ENCODE measurements around the gene SOX8. TPM values are rescaled to one million over a fixed set of nuclear protein-coding genes. Genes with fewer than 3 reads are reported as not detected.
"Not testable (repeated sequence)": the region's sequence is repeated elsewhere in the genome, so short reads cannot be mapped to it uniquely, and the experiment has no call there.

SOX8 gene
- total RNA-seq, 2 experiments from 2014 or later: 0.10 to 0.13 TPM

- CTCF ChIA-PET: no interaction called here
- H3K4me1 Mint-ChIP-seq: no peaks in the 10 kb centered on the region
Measured at GRCh38 chr16:1024138-1024537, 42.6 kb downstream of the SOX8 start.

DNA sequence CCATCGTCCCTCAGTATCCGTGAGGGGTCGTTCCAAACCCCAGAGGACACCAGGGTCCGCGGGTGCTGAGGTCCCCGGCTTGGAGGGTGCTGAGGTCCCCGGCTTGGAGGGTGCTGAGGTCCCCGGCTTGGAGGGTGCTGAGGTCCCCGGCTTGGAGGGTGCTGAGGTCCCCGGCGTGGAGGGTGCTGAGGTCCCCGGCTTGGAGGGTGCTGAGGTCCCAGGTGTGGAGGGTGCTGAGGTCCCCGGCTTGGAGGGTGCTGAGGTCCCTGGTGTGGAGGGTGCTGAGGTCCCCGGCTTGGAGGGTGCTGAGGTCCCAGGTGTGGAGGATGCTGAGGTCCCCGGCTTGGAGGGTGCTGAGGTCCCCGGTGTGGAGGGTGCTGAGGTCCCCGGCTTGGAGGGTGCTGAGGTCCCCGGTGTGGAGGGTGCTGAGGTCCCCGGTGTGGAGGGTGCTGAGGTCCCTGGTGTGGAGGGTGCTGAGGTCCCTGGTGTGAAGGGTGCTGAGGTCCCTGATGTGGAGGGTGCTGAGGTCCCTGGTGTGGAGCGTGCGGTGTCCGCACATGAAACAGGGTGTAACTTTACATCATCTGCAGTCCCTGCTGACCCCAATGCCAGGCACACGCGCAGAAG is 43.7 kb downstream of the SOX8 start:
- H3K36me3 Mint-ChIP-seq (ENCODE audit: low read depth); H3K4me3 Mint-ChIP-seq; H3K27me3 Mint-ChIP-seq; H3K27ac Mint-ChIP-seq; POLR2A ChIA-PET; CTCF ChIA-PET; H3K9me3 Mint-ChIP-seq; H3K4me1 Mint-ChIP-seq: not testable (repeated sequence)
- peak; percentile 25 for DNase-seq

More at GRCh38 chr16:1024138-1024537, 42.6 kb downstream of the SOX8 start:
- no peak for DNase-seq
- no peak overlapping the region for H3K4me3 Mint-ChIP-seq
- H3K9me3 Mint-ChIP-seq: no peaks in the 10 kb centered on the region
- no peaks in the 10 kb centered on the region for H3K27me3 Mint-ChIP-seq
- no peak overlapping the region for H3K27ac Mint-ChIP-seq
- no peaks in the 10 kb centered on the region for H3K36me3 Mint-ChIP-seq (ENCODE audit: low read depth)
- POLR2A ChIA-PET: no interaction called here

GRCh38 chr16:1026057-1026783 is 44.6 kb downstream of the SOX8 start:
- DNase-seq: no peak
- H3K9me3 Mint-ChIP-seq: no peaks in the 10 kb centered on the region
- H3K27ac Mint-ChIP-seq: no peak overlapping the region
- ChIA-PET CTCF (no interaction called here), POLR2A (no interaction called here)
- peaks cover 3% of the 10 kb centered on the region for H3K27me3 Mint-ChIP-seq
- H3K4me3 Mint-ChIP-seq: no peak overlapping the region
- H3K4me1 Mint-ChIP-seq: no peaks in the 10 kb centered on the region
- no peaks in the 10 kb centered on the region for H3K36me3 Mint-ChIP-seq (ENCODE audit: low read depth)

- Mint-ChIP-seq H3K4me3 (no peak overlapping the region), H3K27me3 (peaks cover 3% of the 10 kb centered on the region), H3K4me1 (no peaks in the 10 kb centered on the region), H3K27ac (no peak overlapping the region), H3K9me3 (no peaks in the 10 kb centered on the region), H3K36me3 (ENCODE audit: low read depth) (no peaks in the 10 kb centered on the region)
- POLR2A ChIA-PET: no interaction called here
- no peak for DNase-seq
- CTCF ChIA-PET: no interaction called here
Measured at GRCh38 chr16:1026784-1027500, 45.4 kb downstream of the SOX8 start.

GRCh38 chr16:1027501-1027815 is 45.9 kb downstream of the SOX8 start:
- Mint-ChIP-seq H3K27ac (no peak overlapping the region), H3K27me3 (peaks cover 3% of the 10 kb centered on the region), H3K4me3 (no peak overlapping the region), H3K36me3 (ENCODE audit: low read depth) (no peaks in the 10 kb centered on the region), H3K9me3 (no peaks in the 10 kb centered on the region), H3K4me1 (no peaks in the 10 kb centered on the region)
- DNase-seq: no peak
- POLR2A ChIA-PET: no interaction called here
- CTCF ChIA-PET: no interaction called here

DNA sequence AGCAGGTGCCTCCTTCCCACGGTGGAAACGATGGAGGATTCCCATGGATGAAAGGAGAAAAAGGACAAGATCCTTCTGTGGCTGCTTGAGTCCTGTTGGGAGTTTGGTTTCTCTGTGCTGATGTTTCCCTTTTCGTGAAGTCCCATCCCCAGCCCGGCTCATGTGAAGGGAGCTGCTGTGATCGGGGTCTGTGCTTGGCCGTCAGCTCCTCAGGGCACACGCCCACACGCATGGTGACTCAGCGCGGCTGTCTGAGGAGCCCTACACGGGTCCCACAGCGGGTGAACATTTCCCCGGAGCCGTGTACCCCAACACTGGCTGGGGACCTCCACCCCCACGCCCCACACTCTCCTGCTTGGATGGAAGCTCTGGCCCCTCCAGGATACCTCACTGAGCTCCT is 46.5 kb downstream of the SOX8 start:
- Mint-ChIP-seq H3K27me3 (peaks cover 3% of the 10 kb centered on the region), H3K4me3 (no peak overlapping the region), H3K27ac (no peak overlapping the region), H3K9me3 (no peaks in the 10 kb centered on the region), H3K36me3 (ENCODE audit: low read depth) (no peaks in the 10 kb centered on the region), H3K4me1 (no peaks in the 10 kb centered on the region)
- POLR2A ChIA-PET: no interaction called here
- DNase-seq: no peak
- CTCF ChIA-PET: no interaction called here

DNA sequence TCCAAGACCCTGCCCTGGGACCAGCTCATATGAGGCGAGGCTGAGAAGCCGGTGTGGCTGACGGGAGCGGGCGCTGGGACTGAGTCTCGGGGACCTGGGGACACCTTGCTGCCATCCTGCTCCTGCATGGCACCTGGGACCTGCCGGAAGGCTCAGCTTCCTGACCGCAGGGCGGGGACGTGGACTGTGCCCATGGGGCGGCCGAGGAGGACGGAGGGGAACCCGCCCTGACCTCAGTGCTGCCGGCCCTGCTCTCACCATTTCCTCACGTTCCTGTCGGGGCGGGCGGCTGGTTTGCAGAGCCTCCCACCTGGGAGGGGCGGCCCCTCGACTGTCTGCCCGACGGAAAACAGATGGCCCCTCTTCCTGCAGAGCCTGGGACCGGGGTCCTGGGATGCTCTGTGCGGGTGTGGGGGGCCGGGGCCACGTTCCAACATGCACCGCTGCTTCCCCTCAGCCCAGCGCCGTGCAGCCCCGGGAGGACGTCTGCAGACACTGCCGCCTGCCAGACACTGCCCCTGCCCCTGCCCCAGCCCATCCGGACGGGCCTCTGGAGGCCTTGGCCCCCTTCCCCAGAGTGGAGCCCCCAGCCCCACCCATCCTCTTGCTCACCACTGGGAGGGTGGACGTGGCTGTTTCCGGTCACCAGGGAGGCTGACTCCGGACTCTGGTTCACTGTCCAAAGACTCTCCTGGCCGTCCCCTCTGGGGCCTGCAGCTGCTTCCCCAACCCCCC is 47.1 kb downstream of the SOX8 start:
- Mint-ChIP-seq H3K36me3 (ENCODE audit: low read depth) (no peaks in the 10 kb centered on the region), H3K27ac (no peak overlapping the region), H3K4me1 (no peaks in the 10 kb centered on the region), H3K4me3 (no peak overlapping the region), H3K9me3 (no peaks in the 10 kb centered on the region), H3K27me3 (peaks cover 3% of the 10 kb centered on the region)
- ChIA-PET POLR2A (no interaction called here), CTCF (no interaction called here)
- DNase-seq: no peak

- no peak for DNase-seq
Measured at GRCh38 chr16:1029259-1029545, 47.6 kb downstream of the SOX8 start.

DNA sequence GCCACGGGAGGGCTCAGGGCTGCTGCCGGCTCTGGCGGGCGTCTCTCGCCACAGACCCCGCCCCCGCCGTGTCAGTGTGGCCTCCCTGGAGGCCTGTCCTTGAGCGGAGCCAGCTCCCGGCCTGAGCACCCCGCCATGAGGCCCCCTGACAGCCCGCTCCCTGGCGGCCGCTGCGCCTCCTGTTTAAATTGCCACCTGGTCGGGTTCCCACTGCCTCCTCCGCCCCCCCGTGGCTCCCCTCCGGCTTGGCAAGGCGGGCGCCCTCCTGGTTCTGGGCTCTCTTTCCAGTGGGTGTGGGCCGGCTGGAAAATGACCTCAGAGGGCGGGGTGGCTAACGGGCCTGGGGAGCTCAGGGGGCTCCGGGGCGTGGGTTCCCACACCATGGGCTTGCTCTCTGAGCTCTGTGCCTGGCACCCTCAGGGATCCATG is 48.9 kb downstream of the SOX8 start:
- POLR2A ChIA-PET: no interaction called here
- Mint-ChIP-seq H3K36me3 (ENCODE audit: low read depth) (no peaks in the 10 kb centered on the region), H3K27me3 (peaks cover 3% of the 10 kb centered on the region), H3K27ac (no peak overlapping the region), H3K4me1 (no peaks in the 10 kb centered on the region), H3K4me3 (no peak overlapping the region), H3K9me3 (no peaks in the 10 kb centered on the region)
- CTCF ChIA-PET: no interaction called here
- no peak for DNase-seq

More at GRCh38 chr16:1029259-1029545, 47.6 kb downstream of the SOX8 start:
- POLR2A ChIA-PET: no interaction called here
- Mint-ChIP-seq H3K4me1 (no peaks in the 10 kb centered on the region), H3K4me3 (no peak overlapping the region), H3K36me3 (ENCODE audit: low read depth) (no peaks in the 10 kb centered on the region), H3K27ac (no peak overlapping the region), H3K9me3 (no peaks in the 10 kb centered on the region), H3K27me3 (peaks cover 3% of the 10 kb centered on the region)
- CTCF ChIA-PET: no interaction called here

- no peaks in the 10 kb centered on the region for H3K9me3 Mint-ChIP-seq
- DNase-seq: no peak
- no peaks in the 10 kb centered on the region for H3K36me3 Mint-ChIP-seq (ENCODE audit: low read depth)
- H3K4me3 Mint-ChIP-seq: no peak overlapping the region
- POLR2A ChIA-PET: no interaction called here
- H3K27ac Mint-ChIP-seq: no peak overlapping the region
- no peaks in the 10 kb centered on the region for H3K4me1 Mint-ChIP-seq
- peaks cover 3% of the 10 kb centered on the region for H3K27me3 Mint-ChIP-seq
- CTCF ChIA-PET: no interaction called here
Measured at GRCh38 chr16:1031666-1032065, 50.1 kb downstream of the SOX8 start.

- H3K36me3 Mint-ChIP-seq (ENCODE audit: low read depth): no peaks in the 10 kb centered on the region
- ChIA-PET POLR2A (no interaction called here), CTCF (no interaction called here)
- H3K4me3 Mint-ChIP-seq: no peak overlapping the region
- DNase-seq: no peak
- no peak overlapping the region for H3K27ac Mint-ChIP-seq
- no peaks in the 10 kb centered on the region for H3K9me3 Mint-ChIP-seq
- no peaks in the 10 kb centered on the region for H3K4me1 Mint-ChIP-seq
- H3K27me3 Mint-ChIP-seq: peaks cover 3% of the 10 kb centered on the region
Measured at GRCh38 chr16:1032607-1033006, 51.0 kb downstream of the SOX8 start.

- H3K27ac Mint-ChIP-seq: no peak overlapping the region
- H3K36me3 Mint-ChIP-seq (ENCODE audit: low read depth): no peaks in the 10 kb centered on the region
- H3K4me3 Mint-ChIP-seq: no peak overlapping the region
- H3K9me3 Mint-ChIP-seq: no peaks in the 10 kb centered on the region
- peaks cover 3% of the 10 kb centered on the region for H3K27me3 Mint-ChIP-seq
- CTCF ChIA-PET: no interaction called here
- DNase-seq: no peak
- H3K4me1 Mint-ChIP-seq: no peaks in the 10 kb centered on the region
- POLR2A ChIA-PET: no interaction called here
Measured at GRCh38 chr16:1033128-1033679, 51.6 kb downstream of the SOX8 start.

GRCh38 chr16:1034230-1035065 is 52.9 kb downstream of the SOX8 start:
- no peak for DNase-seq
- H3K36me3 Mint-ChIP-seq (ENCODE audit: low read depth): no peaks in the 10 kb centered on the region
- POLR2A ChIA-PET: no interaction called here
- CTCF ChIA-PET: no interaction called here
- no peaks in the 10 kb centered on the region for H3K9me3 Mint-ChIP-seq
- H3K27ac Mint-ChIP-seq: no peak overlapping the region
- H3K27me3 Mint-ChIP-seq: peaks cover under 1% of the 10 kb centered on the region
- H3K4me3 Mint-ChIP-seq: no peak overlapping the region
- H3K4me1 Mint-ChIP-seq: no peaks in the 10 kb centered on the region
